SK-N-SH (cell line): ENCODE measurements around the gene ARHGAP20.

ENCODE experiments used
- CHD2 ChIP-seq: fragments of 150-350 bp; IDR thresholded peaks from 2 replicates; pipeline ENCODE4 v1.6.1; 2018; ENCODE audit warnings: low read length; ENCODE audit not compliant: partially characterized antibody
- FOXJ3 ChIP-seq: sonication (generic); formaldehyde crosslinking; IDR thresholded peaks from 2 replicates; pipeline ENCODE4 v1.5.1; 2020; ENCODE audit warnings: mild to moderate bottlenecking, missing genetic modification reagents
- MXI1 ChIP-seq: IDR thresholded peaks from 2 replicates; pipeline ENCODE4 v1.6.1; 2012; ENCODE audit warnings: mild to moderate bottlenecking, low read depth, low read length, improper control_type of control experiment
- POLR2AphosphoS5 ChIP-seq: IDR thresholded peaks from 2 replicates; pipeline ENCODE4 v1.6.1; 2012; ENCODE audit warnings: low read depth, low read length
- RAD21 ChIP-seq: IDR thresholded peaks from 2 replicates; pipeline ENCODE4 v1.6.1; 2012; ENCODE audit warnings: mild to moderate bottlenecking, low read length
- RXRA ChIP-seq: IDR thresholded peaks from 2 replicates; pipeline ENCODE4 v1.4.0; 2012; ENCODE audit warnings: low read depth, mild to moderate bottlenecking, borderline replicate concordance
- TF ChIP-seq, protein P1 (sequence below): fragments of 200-600 bp; sonication (generic); IDR thresholded peaks from 2 replicates; pipeline ENCODE4 v1.6.1; 2017; ENCODE audit warnings: antibody characterized with exemption, mild to moderate bottlenecking, moderate library complexity
- TF ChIP-seq, protein P2 (sequence below): IDR thresholded peaks from 2 replicates; pipeline ENCODE4 v1.4.0; 2012; ENCODE audit warnings: low read depth

DNA sequence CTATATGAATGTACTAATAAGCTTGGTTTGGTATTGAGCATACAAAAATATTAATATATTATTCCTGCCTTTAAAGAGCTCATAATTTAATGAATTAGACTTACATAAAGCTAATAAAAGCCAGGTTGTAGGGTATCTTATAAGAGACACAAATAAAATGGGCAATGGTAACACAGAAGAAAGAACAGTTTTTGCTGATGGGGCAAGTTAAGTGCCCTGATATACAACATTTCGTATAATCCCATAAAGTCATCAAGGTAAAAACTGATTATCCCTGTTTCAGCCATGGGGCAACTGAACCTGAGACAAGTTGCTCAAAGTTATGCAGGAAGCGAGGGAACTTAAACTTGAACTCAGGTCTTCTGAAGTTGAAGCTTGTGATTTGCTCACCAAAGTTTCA lies 48.9 kb upstream of the ARHGAP20 start:
- TF ChIP-seq, protein P1, sequence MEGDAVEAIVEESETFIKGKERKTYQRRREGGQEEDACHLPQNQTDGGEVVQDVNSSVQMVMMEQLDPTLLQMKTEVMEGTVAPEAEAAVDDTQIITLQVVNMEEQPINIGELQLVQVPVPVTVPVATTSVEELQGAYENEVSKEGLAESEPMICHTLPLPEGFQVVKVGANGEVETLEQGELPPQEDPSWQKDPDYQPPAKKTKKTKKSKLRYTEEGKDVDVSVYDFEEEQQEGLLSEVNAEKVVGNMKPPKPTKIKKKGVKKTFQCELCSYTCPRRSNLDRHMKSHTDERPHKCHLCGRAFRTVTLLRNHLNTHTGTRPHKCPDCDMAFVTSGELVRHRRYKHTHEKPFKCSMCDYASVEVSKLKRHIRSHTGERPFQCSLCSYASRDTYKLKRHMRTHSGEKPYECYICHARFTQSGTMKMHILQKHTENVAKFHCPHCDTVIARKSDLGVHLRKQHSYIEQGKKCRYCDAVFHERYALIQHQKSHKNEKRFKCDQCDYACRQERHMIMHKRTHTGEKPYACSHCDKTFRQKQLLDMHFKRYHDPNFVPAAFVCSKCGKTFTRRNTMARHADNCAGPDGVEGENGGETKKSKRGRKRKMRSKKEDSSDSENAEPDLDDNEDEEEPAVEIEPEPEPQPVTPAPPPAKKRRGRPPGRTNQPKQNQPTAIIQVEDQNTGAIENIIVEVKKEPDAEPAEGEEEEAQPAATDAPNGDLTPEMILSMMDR = no peak
- TF ChIP-seq MXI1 (no peak), FOXJ3 (CRISPR knock-in tag) (no peak), POLR2AphosphoS5 (no peak), RXRA (no peak), RAD21 (no peak), CHD2 (no peak)
- TF ChIP-seq, protein P2, sequence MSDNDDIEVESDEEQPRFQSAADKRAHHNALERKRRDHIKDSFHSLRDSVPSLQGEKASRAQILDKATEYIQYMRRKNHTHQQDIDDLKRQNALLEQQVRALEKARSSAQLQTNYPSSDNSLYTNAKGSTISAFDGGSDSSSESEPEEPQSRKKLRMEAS = no peak
